ENCODE results near the gene RPH3AL. TPM values are rescaled to one million over a fixed set of nuclear protein-coding genes. Genes with fewer than 3 reads are reported as not detected.
A peak's percentile ranks its signal among the peaks of the same experiment; 100 is the strongest.

The RPH3AL gene
- total RNA-seq, 1 experiment from 2014 or later = 3.0 TPM

GRCh38 chr17:325270-326009, 27.2 kb downstream of the RPH3AL start:
- Mint-ChIP-seq H3K4me1 (peaks cover 29 to 31% of the 10 kb centered on the region in 2 experiments), H3K36me3 (ENCODE audit: insufficient read depth in 1 of 3, low read depth in 3 of 3) (peaks cover 0 to 2% (median 0%) of the 10 kb centered on the region in 3 experiments; a peak in 2 of 7 replicates), H3K27ac (peak overlapping the region in 1 of 3 experiments; percentile 23; a peak in 1 of 7 replicates), H3K9me3 (no peaks in the 10 kb centered on the region), H3K4me3 (no peak overlapping the region), H3K27me3 (ENCODE audit: low read depth) (peaks cover 12% of the 10 kb centered on the region)
- H3K4me1 ChIP-seq (ENCODE audit: insufficient read depth, low read length) = no peaks in the 10 kb centered on the region; the same call in 1 of the 2 replicates
- H3K27ac ChIP-seq (ENCODE audit: insufficient read length, low read depth, low read length) = no peak overlapping the region
- no peak overlapping the region for H4K8ac ChIP-seq (replicated peaks; ENCODE audit: insufficient read length, low read depth, low read length)
- H3K18ac ChIP-seq (ENCODE audit: insufficient read length, low read depth, low read length) = no peak overlapping the region
- no peaks in the 10 kb centered on the region for H3K23me2 ChIP-seq (ENCODE audit: insufficient read length, low read depth, low read length, poor library complexity, severe bottlenecking)
- no peak overlapping the region for H3K23ac ChIP-seq (ENCODE audit: insufficient read length, low read depth, low read length)
- no peak overlapping the region for H3K9ac ChIP-seq (ENCODE audit: extremely low read depth, insufficient read length, low read length)
- DNase-seq = no peak
- H2BK15ac ChIP-seq (ENCODE audit: low read depth, low read length) = no peak overlapping the region
- H2BK20ac ChIP-seq (ENCODE audit: low read depth, low read length, poor library complexity, severe bottlenecking) = no peak overlapping the region
- H4K91ac ChIP-seq (ENCODE audit: insufficient read length, low read depth, low read length) = no peak overlapping the region
- no peak overlapping the region; the same call in 1 of the 2 replicates for H3K14ac ChIP-seq (ENCODE audit: insufficient read depth, low read length)
- H3K27me3 ChIP-seq (ENCODE audit: insufficient read depth, low read length) = no peaks in the 10 kb centered on the region
- H2AFZ ChIP-seq (ENCODE audit: low read length) = no peak overlapping the region
- H2BK5ac ChIP-seq (ENCODE audit: insufficient read length, low read length) = no peak overlapping the region
- no peaks in the 10 kb centered on the region for H3K79me2 ChIP-seq (ENCODE audit: insufficient read depth, low read length)
- H3K79me1 ChIP-seq (ENCODE audit: insufficient read depth, low read depth, low read length, poor library complexity, severe bottlenecking) = no peaks in the 10 kb centered on the region
- no peak overlapping the region for H2BK12ac ChIP-seq (ENCODE audit: insufficient read length, low read depth, low read length)
- TF ChIP-seq CTCF (conservative IDR thresholded peaks at IDR 0.05) = no peak
- H4K20me1 ChIP-seq (ENCODE audit: control insufficient read depth, insufficient read depth, insufficient read length) = no peaks in the 10 kb centered on the region
- no peak overlapping the region for H3K4me2 ChIP-seq (ENCODE audit: insufficient read depth, insufficient read length, low read length)
- H3K4ac ChIP-seq (ENCODE audit: low read depth, low read length) = no peak overlapping the region
- H2AK5ac ChIP-seq (ENCODE audit: insufficient read length, low read length) = no peak overlapping the region
- H2BK120ac ChIP-seq (ENCODE audit: low read depth, low read length, poor library complexity, severe bottlenecking) = no peak overlapping the region
- H4K5ac ChIP-seq (ENCODE audit: insufficient read length, low read depth, low read length) = no peak overlapping the region
- H3T11ph ChIP-seq (ENCODE audit: low read length) = no peak overlapping the region
- no CpG with 5 or more reads among the region's 13 CpGs for WGBS (ENCODE audit: extremely low coverage, insufficient read length, low lambda C conversion rate)
- H3K56ac ChIP-seq (ENCODE audit: insufficient read length, low read depth, low read length) = no peak overlapping the region
- no peaks in the 10 kb centered on the region for H3K9me3 ChIP-seq (ENCODE audit: control insufficient read depth, low read depth, low read length)

All from H9 (cell line).